NCI-H748 (cell line): ENCODE results near the gene CDC25A.
"Not testable (repeated sequence)": the region's sequence is repeated elsewhere in the genome, so short reads cannot be mapped to it uniquely, and the experiment has no call there.

Source experiments
- DNase-seq: peaks from one replicate; lab custom pipeline; 2025; ENCODE audit not compliant: unreplicated experiment; lab: John Stamatoyannopoulos, UW

The CDC25A gene

GRCh38 chr3:48112108-48112791 lies 76.0 kb downstream of the CDC25A start:
- DNase-seq = not testable (repeated sequence)

GRCh38 chr3:48110463-48110862 lies 77.8 kb downstream of the CDC25A start:
- no peak for DNase-seq

DNA sequence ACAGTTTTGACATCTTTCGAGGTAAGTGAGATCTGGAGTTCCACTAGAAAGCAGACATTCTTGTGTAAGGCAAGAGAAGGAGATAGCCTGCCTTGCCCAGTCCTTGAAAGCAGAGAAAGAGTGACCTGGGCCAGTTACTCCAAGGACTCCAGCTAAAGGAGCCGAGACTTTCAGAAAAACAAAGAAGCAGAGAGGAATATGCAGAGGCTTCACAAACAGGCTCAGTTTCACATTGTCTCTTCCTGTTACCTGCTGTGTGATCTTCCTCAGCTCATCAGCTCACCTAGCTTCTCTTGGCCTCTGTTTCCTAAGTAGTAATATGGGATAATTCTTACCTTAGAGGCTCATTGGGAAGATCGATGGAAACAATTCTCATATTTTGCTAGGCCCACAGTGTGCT lies 81.0 kb downstream of the CDC25A start:
- DNase-seq = no peak
